Neuronal stem cell (in vitro differentiated cells): ENCODE data around the gene LRIG1.

Experiments used
- DNase-seq: peaks from one replicate; pipeline ENCODE4 v3.0.0-alpha.2; 2013; ENCODE audit warnings: low spot score
- H2AFZ ChIP-seq: one replicate; pipeline ENCODE4 v1.6.1; 2013; ENCODE audit warnings: mild to moderate bottlenecking, low read length, inconsistent platforms
- H2AK5ac ChIP-seq: 2 replicates; pipeline ENCODE4 v1.6.1; 2013; ENCODE audit warnings: low read depth, mild to moderate bottlenecking, inconsistent platforms, low read length, moderate library complexity, mixed read lengths
- H2BK120ac ChIP-seq: 2 replicates; pipeline ENCODE4 v1.6.1; 2013; ENCODE audit warnings: low read depth, mild to moderate bottlenecking, inconsistent platforms, low read length, moderate library complexity, mixed read lengths
- H2BK12ac ChIP-seq: one replicate; pipeline ENCODE4 v1.6.1; 2013; ENCODE audit warnings: low read length, inconsistent platforms
- H2BK15ac ChIP-seq: 2 replicates; pipeline ENCODE4 v1.6.1; 2013; ENCODE audit warnings: mild to moderate bottlenecking, low read length, inconsistent platforms, mixed read lengths
- H2BK5ac ChIP-seq: one replicate; pipeline ENCODE4 v1.6.1; 2013; ENCODE audit warnings: inconsistent platforms, mild to moderate bottlenecking, low read length, moderate library complexity
- H3K14ac ChIP-seq: one replicate; pipeline ENCODE4 v1.6.1; 2013; ENCODE audit warnings: low read length, inconsistent platforms
- H3K18ac ChIP-seq: 2 replicates; pipeline ENCODE4 v1.6.1; 2013; ENCODE audit warnings: low read length, inconsistent platforms
- H3K23ac ChIP-seq: 2 replicates; pipeline ENCODE4 v1.6.1; 2013; ENCODE audit warnings: low read depth, mild to moderate bottlenecking, mixed read lengths, low read length, inconsistent platforms; ENCODE audit not compliant: poor library complexity
- H3K27ac ChIP-seq: replicated peaks from 3 replicates; pipeline ENCODE4 v1.5.1; 2013; ENCODE audit warnings: low read length, inconsistent platforms
- H3K27me3 ChIP-seq, 3 experiments: 2 replicates each; pipeline ENCODE4 v1.6.1; 2013; ENCODE audit warnings: low read length in 3 of 3, mild to moderate bottlenecking in 2 of 3, inconsistent platforms in 1 of 3, low read depth in 1 of 3, mixed read lengths in 1 of 3, moderate library complexity in 1 of 3; ENCODE audit not compliant: control insufficient read depth in 3 of 3, insufficient read depth in 3 of 3
- H3K36me3 ChIP-seq, 2 donors: replicated peaks in 1 of 2; 2 replicates each; pipeline ENCODE4 v1.6.1; 2013; ENCODE audit warnings: low read length in 2 of 2; ENCODE audit not compliant: control insufficient read depth in 2 of 2, insufficient read depth in 2 of 2
- H3K4ac ChIP-seq: 2 replicates; pipeline ENCODE4 v1.6.1; 2013; ENCODE audit warnings: inconsistent platforms, mild to moderate bottlenecking, low read length, moderate library complexity
- H3K4me1 ChIP-seq, 2 donors: 1 replicate in 1 of 2; 2 replicates in 1 of 2; pipeline ENCODE4 v1.6.1; 2013; ENCODE audit warnings: low read length in 2 of 2, low read depth in 1 of 2; ENCODE audit not compliant: control insufficient read depth in 2 of 2, insufficient read depth in 1 of 2
- H3K4me2 ChIP-seq: one replicate; pipeline ENCODE4 v1.6.1; 2013; ENCODE audit warnings: mild to moderate bottlenecking, low read length, inconsistent platforms; ENCODE audit not compliant: insufficient read depth, poor library complexity, severe bottlenecking
- H3K4me3 ChIP-seq, 2 donors: 2 replicates each; pipeline ENCODE4 v1.5.1; 2013; ENCODE audit warnings: low read length in 2 of 2, mild to moderate bottlenecking in 2 of 2, inconsistent platforms in 1 of 2, moderate library complexity in 1 of 2
- H3K79me1 ChIP-seq: one replicate; pipeline ENCODE4 v1.6.1; 2013; ENCODE audit warnings: low read depth, mild to moderate bottlenecking, inconsistent platforms, low read length, moderate library complexity
- H3K9ac ChIP-seq: one replicate; pipeline ENCODE4 v1.6.1; 2013; ENCODE audit warnings: mild to moderate bottlenecking, low read depth, low read length, inconsistent platforms; ENCODE audit not compliant: poor library complexity
- H3K9me3 ChIP-seq, 2 donors: replicated peaks in 1 of 2; 2 replicates each; pipeline versions ENCODE3 to v1.6.1; 2013; ENCODE audit warnings: low read length in 2 of 2, mild to moderate bottlenecking in 2 of 2, inconsistent platforms in 1 of 2, low read depth in 1 of 2, mixed read lengths in 1 of 2, moderate library complexity in 1 of 2; ENCODE audit not compliant: control insufficient read depth in 2 of 2, insufficient read depth in 1 of 2
- H4K8ac ChIP-seq: one replicate; pipeline ENCODE4 v1.6.1; 2013; ENCODE audit warnings: low read depth, mild to moderate bottlenecking, inconsistent platforms, low read length, moderate library complexity
- H4K91ac ChIP-seq: one replicate; pipeline ENCODE4 v1.6.1; 2013; ENCODE audit warnings: low read length, low read depth, mild to moderate bottlenecking, inconsistent platforms; ENCODE audit not compliant: poor library complexity
- WGBS, 2 donors: extraction: QIAGEN DNeasy Blood & Tissue Kit; methylation state at CpG; one replicate each; pipeline ENCODE4 v1.1.7; 2013; ENCODE audit warnings: missing lambda C conversion rate in 2 of 2, mixed read lengths in 1 of 2; ENCODE audit not compliant: insufficient read length in 2 of 2, insufficient replicate concordance in 1 of 2; ENCODE audit errors: extremely low coverage in 2 of 2; 5-methylcytosine and 5-hydroxymethylcytosine counted together

Gene LRIG1

GRCh38 chr3:66433522-66433782 is 67.4 kb downstream of the LRIG1 start:
- peaks cover 53 to 90% of the 10 kb centered on the region in 2 donors for H3K36me3 ChIP-seq
- H2BK5ac ChIP-seq, result no peak overlapping the region
- no peak overlapping the region for H3K4me3 ChIP-seq
- H2BK120ac ChIP-seq, result no peak overlapping the region
- no peak overlapping the region for H2AK5ac ChIP-seq
- no peak overlapping the region for H3K18ac ChIP-seq
- no peak overlapping the region for H4K8ac ChIP-seq
- peaks cover 0 to 39% of the 10 kb centered on the region in 2 donors for H3K4me1 ChIP-seq
- H3K4me2 ChIP-seq, result no peak overlapping the region
- no peak overlapping the region for H3K27ac ChIP-seq
- no peak overlapping the region for H3K4ac ChIP-seq
- no peak overlapping the region for H3K14ac ChIP-seq
- H3K9ac ChIP-seq, result no peak overlapping the region
- H4K91ac ChIP-seq, result no peak overlapping the region
- DNase-seq, result no peak
- H3K9me3 ChIP-seq, result peaks cover 0 to 5% of the 10 kb centered on the region in 2 donors
- H2BK15ac ChIP-seq, result no peak overlapping the region
- peaks cover 17% of the 10 kb centered on the region for H3K79me1 ChIP-seq
- no CpG with 5 or more reads among the region's 4 CpGs for WGBS, 2 donors
- no peak overlapping the region for H3K23ac ChIP-seq
- no peak overlapping the region for H2AFZ ChIP-seq
- H3K27me3 ChIP-seq, result no peaks in the 10 kb centered on the region
- no peak overlapping the region for H2BK12ac ChIP-seq

GRCh38 chr3:66432767-66433521 is 67.9 kb downstream of the LRIG1 start:
- Histone ChIP-seq H4K8ac (no peak overlapping the region), H3K4ac (no peak overlapping the region), H2BK15ac (no peak overlapping the region), H3K4me2 (no peak overlapping the region), H2BK5ac (no peak overlapping the region), H3K79me1 (peaks cover 17% of the 10 kb centered on the region), H2AK5ac (no peak overlapping the region), H3K23ac (no peak overlapping the region), H3K27me3 (no peaks in the 10 kb centered on the region), H3K36me3 (peaks cover 52 to 85% of the 10 kb centered on the region in 2 donors), H3K4me3 (peak overlapping the region in 1 of 2 donors; percentile 26), H3K9ac (no peak overlapping the region), H2BK12ac (no peak overlapping the region), H3K27ac (no peak overlapping the region), H3K14ac (no peak overlapping the region), H2BK120ac (no peak overlapping the region), H3K18ac (no peak overlapping the region), H4K91ac (no peak overlapping the region), H3K4me1 (peaks cover 0 to 38% of the 10 kb centered on the region in 2 donors), H2AFZ (no peak overlapping the region), H3K9me3 (peaks cover 0 to 5% of the 10 kb centered on the region in 2 donors)
- no peak for DNase-seq
- no CpG with 5 or more reads among the region's 9 CpGs for WGBS, 2 donors

GRCh38 chr3:66432041-66432766 is 68.6 kb downstream of the LRIG1 start:
- H2BK5ac ChIP-seq, result no peak overlapping the region
- peaks cover 12% of the 10 kb centered on the region for H3K79me1 ChIP-seq
- H3K27me3 ChIP-seq, result no peaks in the 10 kb centered on the region
- H3K9ac ChIP-seq, result no peak overlapping the region
- no peak overlapping the region for H4K91ac ChIP-seq
- H3K23ac ChIP-seq, result no peak overlapping the region
- peaks cover 0 to 33% of the 10 kb centered on the region in 2 donors for H3K4me1 ChIP-seq
- H3K9me3 ChIP-seq, result peaks cover 0 to 5% of the 10 kb centered on the region in 2 donors
- no peak overlapping the region for H2BK12ac ChIP-seq
- H3K4me2 ChIP-seq, result no peak overlapping the region
- H4K8ac ChIP-seq, result no peak overlapping the region
- no CpG with 5 or more reads among the region's 11 CpGs for WGBS, 2 donors
- H3K4me3 ChIP-seq, result no peak overlapping the region
- H3K36me3 ChIP-seq, result peaks cover 49 to 80% of the 10 kb centered on the region in 2 donors
- no peak overlapping the region for H2AFZ ChIP-seq
- no peak overlapping the region for H3K4ac ChIP-seq
- H3K27ac ChIP-seq, result no peak overlapping the region
- DNase-seq, result no peak
- H2BK15ac ChIP-seq, result no peak overlapping the region
- no peak overlapping the region for H3K14ac ChIP-seq
- H3K18ac ChIP-seq, result no peak overlapping the region
- no peak overlapping the region for H2BK120ac ChIP-seq
- no peak overlapping the region for H2AK5ac ChIP-seq

GRCh38 chr3:66431494-66431893 is 69.3 kb downstream of the LRIG1 start:
- Histone ChIP-seq H4K8ac (no peak overlapping the region), H2AK5ac (no peak overlapping the region), H2BK120ac (no peak overlapping the region), H2BK15ac (no peak overlapping the region), H3K9me3 (peaks cover 0 to 5% of the 10 kb centered on the region in 2 donors), H2BK5ac (no peak overlapping the region), H3K27ac (no peak overlapping the region), H2AFZ (no peak overlapping the region), H3K79me1 (peaks cover 12% of the 10 kb centered on the region), H3K9ac (no peak overlapping the region), H3K27me3 (no peaks in the 10 kb centered on the region), H3K4me2 (no peak overlapping the region), H4K91ac (no peak overlapping the region), H3K14ac (no peak overlapping the region), H3K36me3 (peaks cover 46 to 77% of the 10 kb centered on the region in 2 donors), H3K4me3 (no peak overlapping the region), H3K18ac (no peak overlapping the region), H2BK12ac (no peak overlapping the region), H3K23ac (no peak overlapping the region), H3K4me1 (peaks cover 0 to 33% of the 10 kb centered on the region in 2 donors), H3K4ac (no peak overlapping the region)
- no peak for DNase-seq
- WGBS, 2 donors, result no CpG with 5 or more reads among the region's 3 CpGs
